Putamen (tissue), 1 donor: ENCODE measurements around the gene PSMB9.
"Not testable (repeated sequence)": the region's sequence is repeated elsewhere in the genome, so short reads cannot be mapped to it uniquely, and the experiment has no call there.

Experiments
- DNase-seq: peaks from one replicate; pipeline ENCODE4 v3.0.0-alpha.2; 2016; ENCODE audit warnings: low spot score

The PSMB9 gene

GRCh38 chr6:32862725-32863124, 8.7 kb downstream of the PSMB9 start:
- no peak for DNase-seq

- DNase-seq = no peak
Observed at GRCh38 chr6:32865724-32866443, 11.9 kb downstream of the PSMB9 start.

- DNase-seq = no peak
Observed at GRCh38 chr6:32867022-32867477, 13.1 kb downstream of the PSMB9 start.

- DNase-seq = no peak
Observed at GRCh38 chr6:32867554-32868256, 13.7 kb downstream of the PSMB9 start.

- peak; percentile 78 for DNase-seq
Observed at GRCh38 chr6:32868257-32868788, 14.3 kb downstream of the PSMB9 start.

- DNase-seq = not testable (repeated sequence)
Observed at GRCh38 chr6:32873947-32874346, 20.0 kb downstream of the PSMB9 start.

- DNase-seq = no peak
Observed at GRCh38 chr6:32876603-32877002, 22.6 kb downstream of the PSMB9 start.

- DNase-seq = no peak
Observed at GRCh38 chr6:32879691-32880090, 25.7 kb downstream of the PSMB9 start.

GRCh38 chr6:32880962-32881361, 27.0 kb downstream of the PSMB9 start:
- DNase-seq = not testable (repeated sequence)

GRCh38 chr6:32882879-32883250, 28.9 kb downstream of the PSMB9 start:
- DNase-seq = no peak

- no peak for DNase-seq
Observed at GRCh38 chr6:32883789-32884188, 29.8 kb downstream of the PSMB9 start.

- peak; percentile 61 for DNase-seq
Observed at GRCh38 chr6:32885698-32886286, 31.8 kb downstream of the PSMB9 start.

GRCh38 chr6:32886681-32887383, 32.8 kb downstream of the PSMB9 start:
- DNase-seq = no peak

- no peak for DNase-seq
Observed at GRCh38 chr6:32887616-32888015, 33.6 kb downstream of the PSMB9 start.

- no peak for DNase-seq
Observed at GRCh38 chr6:32888576-32888975, 34.6 kb downstream of the PSMB9 start.

- DNase-seq = no peak
Observed at GRCh38 chr6:32889533-32889932, 35.5 kb downstream of the PSMB9 start.

- DNase-seq = no peak
Observed at GRCh38 chr6:32890831-32891230, 36.8 kb downstream of the PSMB9 start.

- DNase-seq = peak; percentile 93
Observed at GRCh38 chr6:32894085-32895005, 40.4 kb downstream of the PSMB9 start.

- DNase-seq = no peak
Observed at GRCh38 chr6:32895006-32895345, 41.0 kb downstream of the PSMB9 start.

- no peak for DNase-seq
Observed at GRCh38 chr6:32903952-32904351, 50.0 kb downstream of the PSMB9 start.

GRCh38 chr6:32905078-32905477, 51.1 kb downstream of the PSMB9 start:
- no peak for DNase-seq
